OCI-LY1 (cell line): ENCODE measurements around the gene RNF150.

Source experiments
- EZH2 ChIP-seq: fragments of 200-600 bp; sonication (generic), shearing (Covaris generic); IDR thresholded peaks from 2 replicates; pipeline ENCODE4 v1.8.0; 2017; ENCODE audit warnings: borderline replicate concordance, mixed run types, mild to moderate bottlenecking, antibody characterized with exemption, low read length, moderate library complexity, mixed read lengths
- TF ChIP-seq, protein P1 (sequence below): fragments of 200-600 bp; sonication (generic), shearing (Covaris generic); IDR thresholded peaks from 2 replicates; pipeline ENCODE4 v1.5.1; 2017; ENCODE audit warnings: mild to moderate bottlenecking, antibody characterized with exemption, low read length, moderate library complexity, mixed read lengths

DNA sequence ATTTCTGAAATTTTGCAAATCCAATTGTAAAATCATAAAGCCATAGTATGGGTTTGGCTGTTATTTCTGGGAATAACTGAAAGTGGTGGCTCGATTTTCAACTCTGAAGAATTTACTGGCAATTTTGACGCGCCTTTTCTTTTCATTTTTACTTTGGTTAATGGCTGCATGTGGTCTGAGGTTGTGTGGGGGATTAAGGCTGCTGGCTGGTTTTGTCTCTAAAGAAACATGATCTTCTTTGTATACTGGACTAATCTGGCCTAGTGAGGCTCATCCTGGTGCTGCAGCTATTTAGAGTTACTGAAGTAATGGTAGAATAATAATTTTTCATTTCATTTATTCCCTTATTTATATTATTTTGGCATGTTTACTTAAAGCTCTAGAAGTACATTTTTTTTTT lies 164.0 kb downstream of the RNF150 start:
- TF ChIP-seq, protein P1, sequence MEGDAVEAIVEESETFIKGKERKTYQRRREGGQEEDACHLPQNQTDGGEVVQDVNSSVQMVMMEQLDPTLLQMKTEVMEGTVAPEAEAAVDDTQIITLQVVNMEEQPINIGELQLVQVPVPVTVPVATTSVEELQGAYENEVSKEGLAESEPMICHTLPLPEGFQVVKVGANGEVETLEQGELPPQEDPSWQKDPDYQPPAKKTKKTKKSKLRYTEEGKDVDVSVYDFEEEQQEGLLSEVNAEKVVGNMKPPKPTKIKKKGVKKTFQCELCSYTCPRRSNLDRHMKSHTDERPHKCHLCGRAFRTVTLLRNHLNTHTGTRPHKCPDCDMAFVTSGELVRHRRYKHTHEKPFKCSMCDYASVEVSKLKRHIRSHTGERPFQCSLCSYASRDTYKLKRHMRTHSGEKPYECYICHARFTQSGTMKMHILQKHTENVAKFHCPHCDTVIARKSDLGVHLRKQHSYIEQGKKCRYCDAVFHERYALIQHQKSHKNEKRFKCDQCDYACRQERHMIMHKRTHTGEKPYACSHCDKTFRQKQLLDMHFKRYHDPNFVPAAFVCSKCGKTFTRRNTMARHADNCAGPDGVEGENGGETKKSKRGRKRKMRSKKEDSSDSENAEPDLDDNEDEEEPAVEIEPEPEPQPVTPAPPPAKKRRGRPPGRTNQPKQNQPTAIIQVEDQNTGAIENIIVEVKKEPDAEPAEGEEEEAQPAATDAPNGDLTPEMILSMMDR: no peak
- TF ChIP-seq EZH2: no peak
